Raji (cell line): ENCODE data around the gene CELF4.

Source experiments
- POLR2A ChIP-seq: IDR thresholded peaks from 2 replicates; pipeline ENCODE4 v1.6.1; 2011; ENCODE audit warnings: low read depth, low read length, control low read depth; ENCODE audit not compliant: insufficient read depth

CELF4 gene

GRCh38 chr18:37565101-37565976 is at the start of gene CELF4:
TSS of gene CELF4 (minus strand) at chr18:37565798.
- TF ChIP-seq POLR2A: no peak

DNA sequence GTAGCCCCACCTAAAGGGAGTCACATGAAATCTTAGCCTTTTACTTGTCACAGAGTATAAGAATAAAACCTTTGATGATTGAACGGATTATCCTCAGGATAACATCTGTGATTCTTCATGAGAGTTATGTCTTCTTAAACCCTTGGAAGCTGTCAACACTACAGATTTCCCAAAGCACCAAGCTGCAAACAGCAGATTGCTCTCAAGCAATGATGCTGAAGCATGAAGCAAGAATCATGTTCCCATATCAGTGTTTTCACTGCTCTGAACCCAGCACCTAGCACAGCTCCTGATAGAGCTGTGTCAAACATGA is 47.6 kb upstream of the CELF4 start:
- TF ChIP-seq POLR2A: no peak

DNA sequence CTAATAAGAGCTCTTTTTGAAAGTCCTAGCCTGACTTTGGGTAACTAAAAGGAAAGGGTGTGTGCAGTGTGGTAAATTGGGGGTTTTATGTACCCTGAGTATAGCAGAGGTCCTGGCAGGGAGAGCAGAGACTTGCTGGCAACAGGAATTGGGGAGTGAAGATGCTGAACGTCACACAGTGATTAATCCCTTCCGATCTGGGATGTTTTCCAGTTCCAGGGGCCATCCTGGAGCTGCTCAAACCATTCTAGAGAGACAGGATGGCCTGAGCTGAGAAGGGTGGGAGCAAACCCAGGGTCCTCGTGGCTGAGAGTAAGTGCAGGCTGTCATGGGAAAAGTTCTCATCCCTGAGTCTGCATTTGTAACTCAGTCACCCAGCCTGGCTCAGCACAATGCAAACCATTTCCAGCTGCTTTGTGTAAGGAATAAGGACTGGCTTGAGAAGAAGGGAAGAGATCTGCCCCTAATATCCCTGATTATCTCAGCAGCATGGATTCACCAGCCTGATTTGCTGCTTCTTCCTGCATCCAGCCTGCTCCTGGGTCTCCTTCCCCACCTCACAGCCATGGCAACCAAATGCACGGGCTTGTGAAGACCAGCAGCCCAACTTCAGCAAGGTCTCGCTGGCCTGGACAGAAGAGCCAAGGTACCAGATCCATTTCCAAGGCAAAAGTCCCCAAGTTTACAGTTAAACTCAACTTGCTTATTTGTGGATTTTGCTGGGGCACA is 47.1 kb upstream of the CELF4 start:
- TF ChIP-seq POLR2A: no peak

GRCh38 chr18:37611614-37612279 is 46.1 kb upstream of the CELF4 start:
- TF ChIP-seq POLR2A: no peak

GRCh38 chr18:37608876-37609275 is 43.3 kb upstream of the CELF4 start:
- no peak for TF ChIP-seq POLR2A

DNA sequence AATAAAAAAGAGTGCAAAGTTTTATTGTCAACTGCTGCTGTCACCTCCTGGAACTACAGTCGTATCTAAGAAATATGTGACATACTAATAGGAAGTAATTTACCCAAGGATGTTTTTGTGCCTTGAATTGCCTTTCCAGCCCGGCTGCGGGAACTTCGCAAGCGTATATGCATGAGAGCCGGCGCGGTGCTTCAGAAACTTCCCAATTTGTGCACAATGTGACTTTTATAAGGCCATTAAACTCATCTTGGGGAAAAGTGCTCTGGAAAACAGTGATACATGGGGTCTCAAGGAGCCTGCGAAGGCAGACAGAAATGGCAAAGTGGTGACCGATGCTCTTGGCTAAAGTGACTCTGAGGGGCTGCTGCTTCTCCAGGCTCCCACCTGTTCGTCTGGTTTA is 41.7 kb upstream of the CELF4 start:
- TF ChIP-seq POLR2A: no peak

DNA sequence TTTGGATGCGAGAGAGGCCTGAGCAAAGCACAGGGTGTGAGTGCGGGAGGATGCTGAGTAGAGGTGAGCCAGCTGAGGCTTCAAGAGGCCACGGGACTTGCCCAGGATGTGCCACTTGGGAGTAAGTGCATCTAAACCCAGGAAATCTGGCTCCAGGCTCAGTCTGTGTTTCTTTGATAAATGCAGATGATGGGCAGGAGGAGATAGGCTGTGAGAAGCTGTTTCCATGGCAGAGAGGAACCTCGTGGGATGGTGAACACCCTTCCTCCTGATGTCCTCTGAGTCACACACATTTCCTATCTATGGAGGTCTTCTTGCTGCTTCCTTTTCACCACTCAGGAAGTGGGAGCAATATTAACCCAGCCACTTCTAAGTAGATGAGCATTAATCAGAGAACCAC is 38.4 kb upstream of the CELF4 start:
- no peak for TF ChIP-seq POLR2A

- TF ChIP-seq POLR2A: no peak
Measured at GRCh38 chr18:37598966-37599896, 33.6 kb upstream of the CELF4 start.

DNA sequence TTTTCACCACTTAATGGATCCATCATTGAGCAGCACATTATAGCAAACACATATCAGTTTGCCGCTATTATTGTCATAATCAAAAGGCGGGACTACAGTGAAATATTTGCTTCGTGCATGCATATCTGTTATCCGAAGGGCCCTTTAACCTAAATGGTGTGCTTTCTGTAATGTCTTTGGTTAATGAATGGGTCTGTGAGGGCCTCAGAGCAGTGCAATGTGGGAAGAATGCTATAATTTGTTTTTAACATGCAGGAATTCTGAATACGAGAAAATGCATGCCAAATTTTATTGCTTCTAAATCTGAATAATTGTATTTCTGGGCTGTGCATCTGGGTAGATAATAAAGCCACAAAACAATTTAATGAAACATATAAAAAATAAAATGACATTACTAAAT is 32.8 kb upstream of the CELF4 start:
- no peak for TF ChIP-seq POLR2A

GRCh38 chr18:37590346-37590745 is 24.7 kb upstream of the CELF4 start:
- TF ChIP-seq POLR2A: no peak

- TF ChIP-seq POLR2A: no peak
Measured at GRCh38 chr18:37588289-37588688, 22.7 kb upstream of the CELF4 start.

DNA sequence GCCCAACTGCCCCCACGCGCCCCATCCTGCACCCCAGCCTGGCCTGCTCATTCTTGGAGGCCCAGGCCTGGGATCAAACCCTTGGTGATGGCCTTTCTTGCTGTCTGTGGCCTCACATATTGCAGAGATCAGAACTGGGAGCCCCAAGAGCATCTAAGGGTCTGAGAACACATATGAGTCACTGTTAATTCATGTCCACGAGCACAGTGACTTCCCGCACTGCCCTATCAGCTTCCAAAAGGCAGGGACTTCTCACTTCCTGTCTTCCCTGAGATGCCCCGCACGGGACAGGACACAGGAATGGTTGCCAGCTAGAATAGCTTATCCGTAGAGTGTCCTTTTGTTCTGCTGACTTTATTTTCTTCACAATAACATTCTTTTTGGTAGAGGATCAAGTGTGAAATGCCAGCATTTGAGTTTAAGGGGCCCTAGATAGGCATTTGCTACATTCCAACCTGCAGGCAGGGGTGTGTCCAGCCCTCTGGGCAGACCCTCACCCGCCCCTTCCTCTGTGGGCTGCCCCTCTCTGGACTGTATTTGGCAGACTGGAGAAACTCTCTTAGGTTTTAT is 21.1 kb upstream of the CELF4 start:
- TF ChIP-seq POLR2A: no peak

- TF ChIP-seq POLR2A: no peak
Measured at GRCh38 chr18:37584952-37585695, 19.5 kb upstream of the CELF4 start.

- TF ChIP-seq POLR2A: no peak
Measured at GRCh38 chr18:37584217-37584616, 18.6 kb upstream of the CELF4 start.
